ENCODE measurements around the gene ABHD8. TPM values are rescaled to one million over a fixed set of nuclear protein-coding genes. Genes with fewer than 3 reads are reported as not detected.
A peak's percentile ranks its signal among the peaks of the same experiment; 100 is the strongest.

The ABHD8 gene
- total RNA-seq, 1 experiment from 2014 or later, result 13.2 TPM

DNA sequence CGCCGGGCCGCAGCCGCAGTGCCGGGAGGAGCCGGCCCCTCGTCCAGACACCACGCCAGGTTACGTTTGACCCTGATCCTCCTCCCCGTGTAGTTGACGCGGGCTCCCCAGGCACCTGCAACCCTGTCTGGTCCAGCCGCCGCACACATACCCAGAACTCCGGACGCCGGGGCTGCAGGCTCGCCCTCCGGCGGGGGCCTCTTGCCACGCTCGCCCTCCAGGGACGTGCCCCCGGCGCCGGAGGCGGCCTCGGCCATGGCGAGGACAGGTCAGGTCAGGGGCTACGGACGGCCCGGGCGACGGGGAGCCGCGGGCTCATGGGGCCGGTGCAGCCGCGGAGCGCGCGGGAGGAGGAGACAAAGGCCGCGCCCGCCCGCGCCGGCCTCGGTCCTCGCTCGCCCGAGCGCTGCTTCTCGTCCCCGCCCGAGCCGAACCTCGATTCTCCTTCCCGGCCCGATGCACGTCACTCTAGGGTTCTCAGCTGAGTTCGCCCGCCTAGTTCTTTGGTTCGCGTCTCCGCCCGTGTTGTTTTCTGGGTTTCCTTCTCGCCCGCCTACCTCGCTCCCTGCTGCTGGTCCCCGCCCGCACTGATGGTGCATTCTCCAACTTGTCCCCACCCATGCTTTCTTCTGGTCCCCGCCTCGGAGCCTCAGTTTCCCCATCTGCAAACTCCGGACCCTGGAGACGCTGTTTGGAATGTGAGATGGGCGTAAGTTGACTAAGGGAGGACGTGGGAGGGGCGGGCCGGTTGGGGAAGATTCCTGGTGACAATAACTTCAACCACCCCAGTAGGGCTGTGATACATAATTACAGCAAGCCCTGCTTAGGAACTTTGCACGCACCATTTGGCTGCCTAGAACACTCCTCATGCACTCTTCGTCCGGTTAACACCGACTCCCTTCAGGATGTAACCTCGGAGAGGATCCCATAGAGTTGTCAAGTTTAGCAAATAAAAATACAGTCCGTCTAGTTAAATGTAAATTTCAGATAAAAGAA is 31.5 kb upstream of the ABHD8 start, which contains the start of gene ANO8 (continued):
- TF ChIP-seq, protein P1, sequence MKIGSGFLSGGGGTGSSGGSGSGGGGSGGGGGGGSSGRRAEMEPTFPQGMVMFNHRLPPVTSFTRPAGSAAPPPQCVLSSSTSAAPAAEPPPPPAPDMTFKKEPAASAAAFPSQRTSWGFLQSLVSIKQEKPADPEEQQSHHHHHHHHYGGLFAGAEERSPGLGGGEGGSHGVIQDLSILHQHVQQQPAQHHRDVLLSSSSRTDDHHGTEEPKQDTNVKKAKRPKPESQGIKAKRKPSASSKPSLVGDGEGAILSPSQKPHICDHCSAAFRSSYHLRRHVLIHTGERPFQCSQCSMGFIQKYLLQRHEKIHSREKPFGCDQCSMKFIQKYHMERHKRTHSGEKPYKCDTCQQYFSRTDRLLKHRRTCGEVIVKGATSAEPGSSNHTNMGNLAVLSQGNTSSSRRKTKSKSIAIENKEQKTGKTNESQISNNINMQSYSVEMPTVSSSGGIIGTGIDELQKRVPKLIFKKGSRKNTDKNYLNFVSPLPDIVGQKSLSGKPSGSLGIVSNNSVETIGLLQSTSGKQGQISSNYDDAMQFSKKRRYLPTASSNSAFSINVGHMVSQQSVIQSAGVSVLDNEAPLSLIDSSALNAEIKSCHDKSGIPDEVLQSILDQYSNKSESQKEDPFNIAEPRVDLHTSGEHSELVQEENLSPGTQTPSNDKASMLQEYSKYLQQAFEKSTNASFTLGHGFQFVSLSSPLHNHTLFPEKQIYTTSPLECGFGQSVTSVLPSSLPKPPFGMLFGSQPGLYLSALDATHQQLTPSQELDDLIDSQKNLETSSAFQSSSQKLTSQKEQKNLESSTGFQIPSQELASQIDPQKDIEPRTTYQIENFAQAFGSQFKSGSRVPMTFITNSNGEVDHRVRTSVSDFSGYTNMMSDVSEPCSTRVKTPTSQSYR (CRISPR knock-in tag; IDR thresholded peaks at IDR 0.05), result 0 out of 2 replicates have a peak, but pooled peaks have one; percentile 22
- TF ChIP-seq ESRRA (CRISPR knock-in tag; IDR thresholded peaks at IDR 0.05; ENCODE audit: borderline replicate concordance) (peak; percentile 13; the same call in 1 of the 2 replicates), GTF2I (CRISPR knock-in tag; conservative IDR thresholded peaks at IDR 0.05) (no peak), NFE2L1 (CRISPR knock-in tag; IDR thresholded peaks at IDR 0.05) (peak; percentile 62; the same call in 1 of the 2 replicates), GABPB1 (CRISPR knock-in tag; IDR thresholded peaks at IDR 0.05) (peak; percentile 17), ATF1 (CRISPR knock-in tag; IDR thresholded peaks at IDR 0.05) (peak; percentile 80; the same call in 1 of the 2 replicates), FOXP1 (CRISPR knock-in tag; IDR thresholded peaks at IDR 0.05; ENCODE audit: borderline replicate concordance) (peak; percentile 62; the same call in 1 of the 2 replicates), ZNF263 (CRISPR knock-in tag; IDR thresholded peaks at IDR 0.05; ENCODE audit: low read depth) (peak; percentile 46; the same call in 1 of the 2 replicates), TEAD1 (CRISPR knock-in tag; IDR thresholded peaks at IDR 0.05) (peak; percentile 66; the same call in 1 of the 2 replicates), ZNF232 (CRISPR knock-in tag; IDR thresholded peaks at IDR 0.05) (peak; percentile 57; the same call in 1 of the 2 replicates), FOXK1 (CRISPR knock-in tag; IDR thresholded peaks at IDR 0.05) (peak; percentile 65; the same call in 1 of the 2 replicates)
- TF ChIP-seq, protein P2, sequence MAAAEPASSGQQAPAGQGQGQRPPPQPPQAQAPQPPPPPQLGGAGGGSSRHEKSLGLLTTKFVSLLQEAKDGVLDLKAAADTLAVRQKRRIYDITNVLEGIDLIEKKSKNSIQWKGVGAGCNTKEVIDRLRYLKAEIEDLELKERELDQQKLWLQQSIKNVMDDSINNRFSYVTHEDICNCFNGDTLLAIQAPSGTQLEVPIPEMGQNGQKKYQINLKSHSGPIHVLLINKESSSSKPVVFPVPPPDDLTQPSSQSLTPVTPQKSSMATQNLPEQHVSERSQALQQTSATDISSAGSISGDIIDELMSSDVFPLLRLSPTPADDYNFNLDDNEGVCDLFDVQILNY (CRISPR knock-in tag; IDR thresholded peaks at IDR 0.05), result peak; percentile 93
- TF ChIP-seq, protein P3, sequence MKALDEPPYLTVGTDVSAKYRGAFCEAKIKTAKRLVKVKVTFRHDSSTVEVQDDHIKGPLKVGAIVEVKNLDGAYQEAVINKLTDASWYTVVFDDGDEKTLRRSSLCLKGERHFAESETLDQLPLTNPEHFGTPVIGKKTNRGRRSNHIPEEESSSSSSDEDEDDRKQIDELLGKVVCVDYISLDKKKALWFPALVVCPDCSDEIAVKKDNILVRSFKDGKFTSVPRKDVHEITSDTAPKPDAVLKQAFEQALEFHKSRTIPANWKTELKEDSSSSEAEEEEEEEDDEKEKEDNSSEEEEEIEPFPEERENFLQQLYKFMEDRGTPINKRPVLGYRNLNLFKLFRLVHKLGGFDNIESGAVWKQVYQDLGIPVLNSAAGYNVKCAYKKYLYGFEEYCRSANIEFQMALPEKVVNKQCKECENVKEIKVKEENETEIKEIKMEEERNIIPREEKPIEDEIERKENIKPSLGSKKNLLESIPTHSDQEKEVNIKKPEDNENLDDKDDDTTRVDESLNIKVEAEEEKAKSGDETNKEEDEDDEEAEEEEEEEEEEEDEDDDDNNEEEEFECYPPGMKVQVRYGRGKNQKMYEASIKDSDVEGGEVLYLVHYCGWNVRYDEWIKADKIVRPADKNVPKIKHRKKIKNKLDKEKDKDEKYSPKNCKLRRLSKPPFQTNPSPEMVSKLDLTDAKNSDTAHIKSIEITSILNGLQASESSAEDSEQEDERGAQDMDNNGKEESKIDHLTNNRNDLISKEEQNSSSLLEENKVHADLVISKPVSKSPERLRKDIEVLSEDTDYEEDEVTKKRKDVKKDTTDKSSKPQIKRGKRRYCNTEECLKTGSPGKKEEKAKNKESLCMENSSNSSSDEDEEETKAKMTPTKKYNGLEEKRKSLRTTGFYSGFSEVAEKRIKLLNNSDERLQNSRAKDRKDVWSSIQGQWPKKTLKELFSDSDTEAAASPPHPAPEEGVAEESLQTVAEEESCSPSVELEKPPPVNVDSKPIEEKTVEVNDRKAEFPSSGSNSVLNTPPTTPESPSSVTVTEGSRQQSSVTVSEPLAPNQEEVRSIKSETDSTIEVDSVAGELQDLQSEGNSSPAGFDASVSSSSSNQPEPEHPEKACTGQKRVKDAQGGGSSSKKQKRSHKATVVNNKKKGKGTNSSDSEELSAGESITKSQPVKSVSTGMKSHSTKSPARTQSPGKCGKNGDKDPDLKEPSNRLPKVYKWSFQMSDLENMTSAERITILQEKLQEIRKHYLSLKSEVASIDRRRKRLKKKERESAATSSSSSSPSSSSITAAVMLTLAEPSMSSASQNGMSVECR (CRISPR knock-in tag; IDR thresholded peaks at IDR 0.05; ENCODE audit: borderline replicate concordance), result no peak; the same call in 1 of the 2 replicates

DNA sequence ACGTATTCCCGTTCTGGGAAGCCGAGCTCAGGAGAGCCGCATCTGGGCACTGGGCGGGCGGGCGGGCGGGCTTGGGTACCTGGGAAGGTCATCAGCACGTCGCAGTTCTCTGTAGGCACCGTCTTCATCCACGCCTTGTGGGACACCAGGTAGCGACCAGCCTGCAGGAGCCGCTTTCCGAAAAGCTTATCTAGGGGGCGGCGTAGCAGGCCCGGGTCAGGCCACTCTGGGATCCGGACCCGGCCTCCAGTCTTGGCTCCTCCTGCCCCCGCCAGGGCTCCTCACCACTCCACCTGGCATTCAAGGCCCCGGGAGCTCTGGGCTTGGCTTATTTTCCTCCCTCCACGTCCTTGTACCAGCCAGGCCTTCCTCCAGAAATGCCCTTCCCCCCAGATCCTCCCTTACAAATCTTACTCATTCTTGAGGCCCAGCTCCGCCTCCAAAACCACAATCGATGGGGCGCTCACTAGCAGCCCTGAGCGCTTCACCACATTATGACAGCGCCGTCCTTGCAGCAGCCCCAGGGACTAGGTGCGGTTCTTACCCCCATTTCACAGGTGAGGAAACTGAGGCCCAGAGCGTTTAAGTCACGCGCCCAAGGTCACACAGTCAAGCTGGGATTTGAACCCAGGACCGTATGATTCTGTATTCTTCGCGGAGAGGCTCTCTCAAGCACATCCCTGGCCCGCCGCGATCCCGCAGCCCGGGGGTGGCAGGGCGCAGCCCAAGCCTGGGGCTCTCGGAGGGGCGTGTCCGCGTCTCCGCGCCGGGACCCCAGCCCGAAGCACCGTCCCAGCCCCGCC is 30.6 kb upstream of the ABHD8 start:
- Mint-ChIP-seq H3K36me3 (peaks cover 11% of the 10 kb centered on the region), H3K4me1 (peaks cover 32% of the 10 kb centered on the region), H3K4me3 (peak overlapping the region; percentile 99), H3K27ac (no peak overlapping the region; the same call in 1 of the 2 replicates), H3K9me3 (peaks cover 5% of the 10 kb centered on the region), H3K27me3 (ENCODE audit: low read depth) (peaks cover 5% of the 10 kb centered on the region)
- peak; percentile 61 for DNase-seq (ENCODE audit: low spot score)
- POLR2A ChIA-PET, result interaction anchor here (0.6 to 1.9 kb wide), 8 partner anchors 11 to 92 kb away, joined by 3 to 11 read pairs (median 4); partner anchors contain the start of genes BABAM1, DDA1 and MRPL34
- CTCF ChIA-PET, result interaction anchor here (0.8 to 3.7 kb wide), 16 partner anchors 12 to 162 kb away, joined by 3 to 27 read pairs (median 4); partner anchors contain the start of genes ABHD8, BABAM1, CCDC194 and DDA1
- TF ChIP-seq RELA (CRISPR knock-in tag; IDR thresholded peaks at IDR 0.05; ENCODE audit: borderline replicate concordance), result peak; percentile 9; the same call in 1 of the 2 replicates
- TF ChIP-seq ESRRA (CRISPR knock-in tag; IDR thresholded peaks at IDR 0.05; ENCODE audit: borderline replicate concordance), result peak; percentile 59; the same call in 1 of the 2 replicates
- TF ChIP-seq MXD4 (CRISPR knock-in tag; IDR thresholded peaks at IDR 0.05; ENCODE audit: borderline replicate concordance), result 0 out of 2 replicates have a peak, but pooled peaks have one; percentile 29
- TF ChIP-seq GABPB1 (CRISPR knock-in tag; IDR thresholded peaks at IDR 0.05), result no peak
- TF ChIP-seq GTF2I (CRISPR knock-in tag; conservative IDR thresholded peaks at IDR 0.05), result 0 out of 2 replicates have a peak, but pooled peaks have one; percentile 76
- TF ChIP-seq, protein P4, sequence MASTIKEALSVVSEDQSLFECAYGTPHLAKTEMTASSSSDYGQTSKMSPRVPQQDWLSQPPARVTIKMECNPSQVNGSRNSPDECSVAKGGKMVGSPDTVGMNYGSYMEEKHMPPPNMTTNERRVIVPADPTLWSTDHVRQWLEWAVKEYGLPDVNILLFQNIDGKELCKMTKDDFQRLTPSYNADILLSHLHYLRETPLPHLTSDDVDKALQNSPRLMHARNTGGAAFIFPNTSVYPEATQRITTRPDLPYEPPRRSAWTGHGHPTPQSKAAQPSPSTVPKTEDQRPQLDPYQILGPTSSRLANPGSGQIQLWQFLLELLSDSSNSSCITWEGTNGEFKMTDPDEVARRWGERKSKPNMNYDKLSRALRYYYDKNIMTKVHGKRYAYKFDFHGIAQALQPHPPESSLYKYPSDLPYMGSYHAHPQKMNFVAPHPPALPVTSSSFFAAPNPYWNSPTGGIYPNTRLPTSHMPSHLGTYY (CRISPR knock-in tag; IDR thresholded peaks at IDR 0.05), result 0 out of 2 replicates have a peak, but pooled peaks have one; percentile 38
- peak; percentile 3 for ATAC-seq

Data from WTC11 (cell line).